Endothelial cell of umbilical vein (primary cell): ENCODE results near the gene ITIH3. TPM values are rescaled to one million over a fixed set of nuclear protein-coding genes. Genes with fewer than 3 reads are reported as not detected.

Source experiments
- BruUV-seq: library from RNA; stranded (reverse); fragments of 400-500 nt; replicated peaks from 2 replicates; lab custom pipeline; 2021; lab: Mats Ljungman, UMichigan
- CTCF ChIA-PET: fragments of 300-600, 350-600 bp; sonication (Branson Sonifier 250); formaldehyde crosslinking; loops from one replicate; lab custom pipeline; 2021; ENCODE audit warnings: antibody characterized with exemption, inconsistent platforms; lab: Charles Lee
- POLR2A ChIA-PET: fragments of 300-600, 350-600 bp; sonication (Branson Sonifier 250); formaldehyde crosslinking; loops from one replicate; lab custom pipeline; 2021; ENCODE audit warnings: antibody characterized with exemption, inconsistent platforms; lab: Charles Lee
- DNase-seq: peaks from one replicate; pipeline ENCODE4 v3.0.0-alpha.2; 2011; ENCODE audit warnings: low read depth, low spot score
- FAIRE-seq: peaks from 2 replicates; lab custom pipeline; 2011; peaks lifted over from hg19 to GRCh38; lab: Jason Lieb, UNC
- H2AFZ ChIP-seq: 2 replicates; pipeline ENCODE4 v1.6.0; 2012; ENCODE audit warnings: low read depth, low read length, control low read depth, inconsistent platforms
- H3K27ac ChIP-seq: 2 replicates; pipeline ENCODE4 v1.5.1; 2011; ENCODE audit warnings: low read depth, mild to moderate bottlenecking, control low read depth, low read length, moderate library complexity; ENCODE audit not compliant: insufficient read depth
- H3K27me3 ChIP-seq, 2 experiments: 2 replicates each; pipeline versions ENCODE4 v1.6.0 to v1.6.1; 2011; ENCODE audit warnings: low read length in 2 of 2, mixed read lengths in 1 of 2; ENCODE audit not compliant: control insufficient read depth in 2 of 2, insufficient read depth in 2 of 2
- H3K36me3 ChIP-seq, 2 experiments: 2 replicates in 1 of 2; 3 replicates in 1 of 2; pipeline ENCODE4 v1.5.1; 2011; ENCODE audit warnings: low read length in 2 of 2, mild to moderate bottlenecking in 1 of 2, moderate library complexity in 1 of 2; ENCODE audit not compliant: control insufficient read depth in 2 of 2, insufficient read depth in 2 of 2; ENCODE audit errors: extremely low read depth in 1 of 2
- H3K4me1 ChIP-seq: 3 replicates; pipeline ENCODE4 v1.5.1; 2011; ENCODE audit warnings: mild to moderate bottlenecking, low read length; ENCODE audit not compliant: control insufficient read depth, insufficient read depth; ENCODE audit errors: extremely low read depth
- H3K4me2 ChIP-seq: 2 replicates; pipeline ENCODE4 v1.6.1; 2011; ENCODE audit warnings: low read length, control low read depth, mixed read lengths; ENCODE audit not compliant: insufficient read depth
- H3K4me3 ChIP-seq, 3 experiments: fragments of 200-600 bp in 1 of 3; sonication (generic), shearing (Covaris generic) in 1 of 3; replicated peaks in 1 of 3; 2 replicates each; pipeline ENCODE4 v1.5.1; 2011 to 2016; ENCODE audit warnings: control low read depth in 3 of 3, low read length in 3 of 3, mild to moderate bottlenecking in 2 of 3, inconsistent platforms in 1 of 3, low read depth in 1 of 3, moderate library complexity in 1 of 3; ENCODE audit not compliant: insufficient read depth in 1 of 3
- H3K79me2 ChIP-seq: 2 replicates; pipeline ENCODE4 v1.6.0; 2012; ENCODE audit warnings: low read length, inconsistent platforms; ENCODE audit not compliant: control insufficient read depth, insufficient read depth
- H3K9ac ChIP-seq: replicated peaks from 2 replicates; pipeline ENCODE3; 2011; ENCODE audit warnings: low read length, control low read depth; ENCODE audit not compliant: insufficient read depth; ENCODE audit errors: extremely low read depth
- H3K9me1 ChIP-seq: replicated peaks from 3 replicates; pipeline ENCODE4 v1.6.0; 2011; ENCODE audit warnings: mild to moderate bottlenecking, low read length; ENCODE audit not compliant: control insufficient read depth, insufficient read depth; ENCODE audit errors: extremely low read depth
- H3K9me3 ChIP-seq: replicated peaks from 2 replicates; pipeline ENCODE4 v1.5.1; 2012; ENCODE audit warnings: low read length, inconsistent platforms; ENCODE audit not compliant: control insufficient read depth, insufficient read depth
- H4K20me1 ChIP-seq: replicated peaks from 2 replicates; pipeline ENCODE3; 2011; ENCODE audit warnings: mild to moderate bottlenecking, low read length; ENCODE audit not compliant: control insufficient read depth, insufficient read depth; ENCODE audit errors: extremely low read depth
- FOS ChIP-seq: IDR thresholded peaks from 2 replicates; pipeline ENCODE4 v1.6.1; 2011; ENCODE audit warnings: mild to moderate bottlenecking, low read length, moderate library complexity, borderline replicate concordance; ENCODE audit not compliant: insufficient read depth
- GATA2 ChIP-seq: IDR thresholded peaks from 2 replicates; pipeline ENCODE4 v1.7.0; 2011; ENCODE audit warnings: low read depth, mild to moderate bottlenecking, moderate library complexity, mixed read lengths, low read length; ENCODE audit not compliant: insufficient read length, insufficient read depth
- JUN ChIP-seq: IDR thresholded peaks from 2 replicates; pipeline ENCODE4 v1.6.1; 2011; ENCODE audit warnings: borderline replicate concordance, low read depth; ENCODE audit not compliant: insufficient read length, insufficient read depth
- MAX ChIP-seq: IDR thresholded peaks from 2 replicates; pipeline ENCODE4 v1.6.1; 2011; ENCODE audit not compliant: insufficient read depth, insufficient read length
- POLR2A ChIP-seq: IDR thresholded peaks from 2 replicates; pipeline ENCODE4 v1.6.1; 2012; ENCODE audit warnings: low read depth, mild to moderate bottlenecking, control low read depth, low read length
- POLR2AphosphoS5 ChIP-seq: IDR thresholded peaks from 2 replicates; pipeline ENCODE4 v1.6.1; 2012; ENCODE audit warnings: low read depth, mild to moderate bottlenecking, control low read depth, low read length, moderate library complexity; ENCODE audit not compliant: insufficient read depth
- dilution Hi-C: fragments of 300-500 bp; cut with MboI; formaldehyde crosslinking; loops from one replicate; pipeline ENCODE4 v1.15.0; 2019; ENCODE audit warnings: low sequenced_read_pairs; ENCODE audit not compliant: extremely low pct_ligation_motif_present
- intact Hi-C: fragments of 100-400 bp; cut with micrococcal nuclease; formaldehyde crosslinking; loops from one replicate; pipeline ENCODE4 v1.10.0; 2022
- polyA plus RNA-seq, 4 experiments: library from polyadenylated mRNA; depleted of rRNA in 3 of 4; stranded (reverse) in 3 of 4; unstranded in 1 of 4; fragments of >200 nt; gene quantifications; 2 replicates each; pipeline versions ENCODE4 v1.2.1 to v1.2.3, GENCODE V29; 2011 to 2012; ENCODE audit warnings: missing spikeins in 1 of 4
- total RNA-seq: library from RNA; stranded (reverse); gene quantifications from 2 replicates; pipeline ENCODE4 v1.2.3, GENCODE V29; 2021
- TF ChIP-seq, protein P1 (sequence below), 2 donors: IDR thresholded peaks; 1 replicate in 1 of 2; 2 replicates in 1 of 2; pipeline ENCODE4 v1.5.1; 2011; ENCODE audit warnings: low read length in 2 of 2, mild to moderate bottlenecking in 2 of 2, moderate library complexity in 2 of 2, control low read depth in 1 of 2, inconsistent platforms in 1 of 2, low read depth in 1 of 2; ENCODE audit not compliant: insufficient read depth in 1 of 2; ENCODE audit errors: extremely low read depth in 1 of 2

ITIH3 gene
- total and polyA plus RNA-seq, 2 donors (not counting 3 experiments of a cell fraction or from before 2014, with no cell fraction given): not detected

- no peak overlapping the region for H3K9ac ChIP-seq
- no peaks in the 10 kb centered on the region for H3K27me3 ChIP-seq
- no peak overlapping the region for H3K27ac ChIP-seq
- dilution Hi-C loops: no loop called here
- ChIA-PET CTCF (interaction anchor here (1.3 kb wide), 1 partner anchor 12 kb away, joined by 3 read pairs; no protein-coding TSS in a partner anchor), POLR2A (no interaction called here)
- H4K20me1 ChIP-seq: no peaks in the 10 kb centered on the region
- H3K4me1 ChIP-seq: peaks cover 12% of the 10 kb centered on the region
- no peak for DNase-seq
- H2AFZ ChIP-seq: no peak overlapping the region
- peaks cover 12% of the 10 kb centered on the region for H3K79me2 ChIP-seq
- H3K4me3 ChIP-seq: no peak overlapping the region
- no peak overlapping the region for H3K4me2 ChIP-seq
- no peak for FAIRE-seq
- intact Hi-C loops: no loop called here
- H3K36me3 ChIP-seq: no peaks in the 10 kb centered on the region
- no TSS peak for BruUV-seq
- no peaks in the 10 kb centered on the region for H3K9me3 ChIP-seq
- TF ChIP-seq GATA2 (no peak), MAX (no peak), FOS (no peak), POLR2A (no peak)
- no peaks in the 10 kb centered on the region for H3K9me1 ChIP-seq
These were observed 20.4 kb upstream of the ITIH3 start for GRCh38 chr3:52774066-52774713.

DNA sequence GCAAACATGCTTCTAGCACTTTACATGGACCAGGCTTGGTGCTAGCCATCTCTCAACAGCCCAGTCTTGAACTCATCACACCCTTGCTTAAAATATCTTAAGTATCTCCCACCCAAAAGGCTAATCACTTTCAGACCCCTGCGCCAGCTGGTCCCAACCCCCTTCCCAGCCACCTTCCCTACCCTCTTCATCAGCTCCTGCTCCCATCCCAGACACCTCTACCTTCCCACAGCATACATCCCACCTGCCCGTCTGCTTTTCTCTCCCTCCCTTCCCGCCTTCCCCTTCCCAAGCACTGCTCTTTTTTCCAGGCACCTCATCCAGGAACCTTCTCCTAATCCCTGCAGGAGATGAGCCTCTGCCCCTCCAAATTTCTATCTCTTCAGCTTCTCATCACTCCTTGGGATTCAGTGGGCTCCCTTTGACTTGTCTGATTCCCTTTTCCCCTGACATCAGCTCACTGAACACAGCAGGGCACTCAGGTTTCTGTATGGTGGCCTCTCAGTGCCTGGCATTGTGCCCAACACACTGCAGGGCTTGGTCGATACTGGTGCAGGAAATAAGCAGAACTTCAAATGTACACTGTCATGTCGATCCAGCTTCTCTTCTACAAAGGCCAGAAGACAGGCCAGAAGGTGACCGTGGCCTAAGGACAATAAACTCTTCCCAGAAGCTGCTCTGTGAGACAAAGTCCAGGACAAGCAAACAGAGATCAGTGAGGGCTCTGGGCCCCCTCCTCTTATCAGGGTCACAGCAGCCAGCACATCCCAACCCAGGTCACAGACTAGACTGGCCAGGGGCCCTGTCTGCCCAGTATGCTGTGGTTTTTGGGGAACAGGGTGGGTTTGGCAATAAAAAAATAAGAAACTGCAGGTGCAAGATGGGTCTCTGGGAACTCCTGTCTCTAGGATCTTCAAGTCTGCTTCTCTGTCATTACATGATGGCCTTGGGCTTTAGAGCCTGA lies 19.4 kb upstream of the ITIH3 start:
- Histone ChIP-seq H3K27me3 (no peaks in the 10 kb centered on the region), H3K27ac (no peak overlapping the region), H3K4me3 (no peak overlapping the region), H3K36me3 (no peaks in the 10 kb centered on the region), H2AFZ (no peak overlapping the region), H3K4me2 (no peak overlapping the region), H3K9ac (no peak overlapping the region), H4K20me1 (no peaks in the 10 kb centered on the region), H3K79me2 (peaks cover 2% of the 10 kb centered on the region), H3K9me3 (no peaks in the 10 kb centered on the region), H3K9me1 (no peaks in the 10 kb centered on the region), H3K4me1 (peaks cover 5% of the 10 kb centered on the region)
- no peak for DNase-seq
- no TSS peak for BruUV-seq
- ChIA-PET CTCF (interaction anchor here (1.1 to 1.3 kb wide), 2 partner anchors 10 to 11 kb away, joined by 3 to 5 read pairs; no protein-coding TSS in a partner anchor), POLR2A (no interaction called here)
- intact Hi-C loops (no loop called here), dilution Hi-C loops (no loop called here)
- FAIRE-seq: no peak
- TF ChIP-seq, protein P1, sequence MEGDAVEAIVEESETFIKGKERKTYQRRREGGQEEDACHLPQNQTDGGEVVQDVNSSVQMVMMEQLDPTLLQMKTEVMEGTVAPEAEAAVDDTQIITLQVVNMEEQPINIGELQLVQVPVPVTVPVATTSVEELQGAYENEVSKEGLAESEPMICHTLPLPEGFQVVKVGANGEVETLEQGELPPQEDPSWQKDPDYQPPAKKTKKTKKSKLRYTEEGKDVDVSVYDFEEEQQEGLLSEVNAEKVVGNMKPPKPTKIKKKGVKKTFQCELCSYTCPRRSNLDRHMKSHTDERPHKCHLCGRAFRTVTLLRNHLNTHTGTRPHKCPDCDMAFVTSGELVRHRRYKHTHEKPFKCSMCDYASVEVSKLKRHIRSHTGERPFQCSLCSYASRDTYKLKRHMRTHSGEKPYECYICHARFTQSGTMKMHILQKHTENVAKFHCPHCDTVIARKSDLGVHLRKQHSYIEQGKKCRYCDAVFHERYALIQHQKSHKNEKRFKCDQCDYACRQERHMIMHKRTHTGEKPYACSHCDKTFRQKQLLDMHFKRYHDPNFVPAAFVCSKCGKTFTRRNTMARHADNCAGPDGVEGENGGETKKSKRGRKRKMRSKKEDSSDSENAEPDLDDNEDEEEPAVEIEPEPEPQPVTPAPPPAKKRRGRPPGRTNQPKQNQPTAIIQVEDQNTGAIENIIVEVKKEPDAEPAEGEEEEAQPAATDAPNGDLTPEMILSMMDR (IDR thresholded peaks at IDR 0.05; ENCODE audit: extremely low read depth in 1 of 2, insufficient read depth in 1 of 2, low read depth in 1 of 2, low read length in 2 of 2): no peak
- TF ChIP-seq POLR2AphosphoS5 (no peak), MAX (no peak), JUN (no peak)
